Fibroblast of villous mesenchyme (primary cell): Measurements from ENCODE around the gene COL4A3. TPM values are rescaled to one million over a fixed set of nuclear protein-coding genes. Genes with fewer than 3 reads are reported as not detected.

Experiments
- DNase-seq: peaks from one replicate; pipeline ENCODE4 v3.0.0-alpha.2; 2010; ENCODE audit warnings: low read depth
- H3K4me3 ChIP-seq: 2 replicates; pipeline ENCODE4 v1.5.1; 2011; ENCODE audit warnings: low read depth, mild to moderate bottlenecking, low read length
- total RNA-seq: library from RNA; depleted of rRNA; stranded (reverse); fragments of >200 nt; gene quantifications from 2 replicates; pipeline ENCODE4 v1.2.3, GENCODE V29; 2012
- TF ChIP-seq, protein P1 (sequence below): IDR thresholded peaks from 2 replicates; pipeline ENCODE4 v1.5.1; 2012; ENCODE audit warnings: low read depth, mild to moderate bottlenecking, low read length; ENCODE audit not compliant: insufficient read depth

Gene COL4A3
- total RNA-seq, 1 donor: under 0.01 TPM

- no peak overlapping the region for H3K4me3 ChIP-seq
- TF ChIP-seq, protein P1, sequence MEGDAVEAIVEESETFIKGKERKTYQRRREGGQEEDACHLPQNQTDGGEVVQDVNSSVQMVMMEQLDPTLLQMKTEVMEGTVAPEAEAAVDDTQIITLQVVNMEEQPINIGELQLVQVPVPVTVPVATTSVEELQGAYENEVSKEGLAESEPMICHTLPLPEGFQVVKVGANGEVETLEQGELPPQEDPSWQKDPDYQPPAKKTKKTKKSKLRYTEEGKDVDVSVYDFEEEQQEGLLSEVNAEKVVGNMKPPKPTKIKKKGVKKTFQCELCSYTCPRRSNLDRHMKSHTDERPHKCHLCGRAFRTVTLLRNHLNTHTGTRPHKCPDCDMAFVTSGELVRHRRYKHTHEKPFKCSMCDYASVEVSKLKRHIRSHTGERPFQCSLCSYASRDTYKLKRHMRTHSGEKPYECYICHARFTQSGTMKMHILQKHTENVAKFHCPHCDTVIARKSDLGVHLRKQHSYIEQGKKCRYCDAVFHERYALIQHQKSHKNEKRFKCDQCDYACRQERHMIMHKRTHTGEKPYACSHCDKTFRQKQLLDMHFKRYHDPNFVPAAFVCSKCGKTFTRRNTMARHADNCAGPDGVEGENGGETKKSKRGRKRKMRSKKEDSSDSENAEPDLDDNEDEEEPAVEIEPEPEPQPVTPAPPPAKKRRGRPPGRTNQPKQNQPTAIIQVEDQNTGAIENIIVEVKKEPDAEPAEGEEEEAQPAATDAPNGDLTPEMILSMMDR: no peak
- no peak for DNase-seq
Measured at GRCh38 chr2:227185615-227186232, 21.3 kb downstream of the COL4A3 start.

GRCh38 chr2:227186751-227187150 is 22.3 kb downstream of the COL4A3 start:
- no peak for DNase-seq
- no peak overlapping the region for H3K4me3 ChIP-seq
- TF ChIP-seq, protein P1: no peak

DNA sequence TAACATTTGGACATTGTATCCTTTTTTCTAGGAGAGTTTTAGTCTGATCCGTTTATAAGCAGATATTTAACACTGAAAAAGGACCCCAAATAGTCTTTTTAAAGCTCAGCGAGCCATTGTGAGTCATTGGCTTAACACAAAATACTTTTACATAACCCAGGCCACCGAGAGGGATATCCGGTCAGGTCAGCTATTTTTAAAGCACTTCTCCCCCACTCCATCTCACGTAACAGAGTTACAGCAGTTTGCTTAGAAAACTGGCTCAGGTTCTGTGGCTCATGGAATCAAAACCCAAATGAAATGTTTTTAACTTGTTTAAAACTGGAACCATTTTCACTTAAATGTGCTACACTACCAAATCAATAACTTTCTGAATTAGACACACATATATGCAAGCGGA is 23.9 kb downstream of the COL4A3 start:
- TF ChIP-seq, protein P1: no peak
- H3K4me3 ChIP-seq: no peak overlapping the region
- peak; percentile 62 for DNase-seq

DNA sequence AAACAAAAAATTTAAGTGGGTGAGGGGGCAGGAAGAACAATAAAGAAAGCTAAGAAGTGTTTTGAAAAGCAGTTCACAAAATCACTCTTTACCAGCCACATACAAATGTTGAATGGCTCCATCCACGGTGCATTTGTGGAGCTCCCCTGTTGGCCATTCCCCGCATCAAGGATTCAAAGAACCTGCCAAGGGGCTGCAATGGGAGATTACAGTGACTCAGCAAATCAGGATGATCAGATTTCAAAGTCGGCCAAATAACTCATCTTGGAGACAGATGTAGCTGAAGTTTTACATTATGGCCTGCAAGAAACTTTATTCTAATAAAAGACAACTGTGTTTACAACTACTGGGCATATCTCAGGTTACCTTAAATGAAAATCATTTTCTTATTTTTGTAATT is 26.9 kb downstream of the COL4A3 start:
- no peak for DNase-seq
- no peak overlapping the region for H3K4me3 ChIP-seq
- TF ChIP-seq, protein P1: no peak

GRCh38 chr2:227192491-227192890 is 28.1 kb downstream of the COL4A3 start:
- DNase-seq: no peak
- TF ChIP-seq, protein P1: no peak
- no peak overlapping the region for H3K4me3 ChIP-seq

DNA sequence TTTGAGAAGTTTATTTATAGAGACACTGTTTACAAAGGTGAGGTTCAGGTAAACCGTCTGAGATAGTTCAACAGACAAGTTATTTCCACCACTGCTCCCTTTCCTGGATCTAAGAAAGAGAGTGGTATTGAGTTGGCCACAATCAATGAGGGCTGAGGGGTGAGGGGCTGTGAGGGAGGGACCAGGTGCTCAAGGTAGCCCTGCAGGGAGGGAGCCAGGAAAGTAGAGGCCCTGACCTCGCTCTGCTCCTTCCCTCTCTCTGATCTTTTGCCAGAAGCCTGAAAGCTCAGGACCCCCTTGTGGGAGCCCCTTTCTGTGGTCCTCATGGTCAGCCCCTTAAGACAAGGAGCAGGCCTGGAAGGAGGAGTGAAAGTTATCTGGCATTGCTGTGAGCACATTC is 29.8 kb downstream of the COL4A3 start:
- no peak for DNase-seq
- TF ChIP-seq, protein P1: no peak
- H3K4me3 ChIP-seq: no peak overlapping the region

DNA sequence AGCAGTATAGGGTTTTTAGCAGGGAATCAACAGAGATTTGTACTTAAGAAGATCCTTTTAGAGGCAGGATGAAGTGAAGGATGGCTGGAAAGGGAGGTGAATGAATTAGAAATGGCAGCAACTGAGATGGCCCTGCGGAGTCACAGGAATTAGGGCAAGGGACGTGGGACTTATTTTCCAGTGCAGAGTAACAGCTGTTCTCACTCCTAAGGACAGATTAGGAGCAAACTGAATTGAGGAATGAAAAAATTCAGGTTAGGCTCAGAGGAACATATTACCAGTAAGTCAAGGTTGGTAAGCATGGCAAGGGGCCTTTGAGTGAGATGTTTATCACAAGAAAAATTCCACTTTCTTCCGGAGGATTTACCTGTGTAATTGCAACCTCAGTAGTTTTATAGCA is 34.4 kb downstream of the COL4A3 start:
- TF ChIP-seq, protein P1: no peak
- no peak overlapping the region for H3K4me3 ChIP-seq
- DNase-seq: no peak
